Measurements from ENCODE around the gene IGDCC3. TPM values are rescaled to one million over a fixed set of nuclear protein-coding genes. Genes with fewer than 3 reads are reported as not detected.
"Not testable (repeated sequence)": the region's sequence is repeated elsewhere in the genome, so short reads cannot be mapped to it uniquely, and the experiment has no call there.

The IGDCC3 gene
- total and polyA plus RNA-seq, 2 of the 8 experiments (the other 6 are each of a cell fraction or from before 2014, with no cell fraction given): 26.8 to 45.7 TPM

- not testable (repeated sequence) for H3K79me2 ChIP-seq (ENCODE audit: control insufficient read depth in 1 of 2, insufficient read depth in 2 of 2, low read length in 2 of 2); H3K23ac ChIP-seq (ENCODE audit: insufficient read length); H3K56ac ChIP-seq (replicated peaks; ENCODE audit: insufficient read length, low read depth, low read length); H2BK20ac ChIP-seq (ENCODE audit: low read length); H4K91ac ChIP-seq (replicated peaks; ENCODE audit: insufficient read length, low read length); H2AFZ ChIP-seq (ENCODE audit: low read length); H4K5ac ChIP-seq (ENCODE audit: insufficient read length, low read depth, low read length); H4K20me1 ChIP-seq (replicated peaks in 1 of 2; ENCODE audit: control insufficient read depth in 1 of 2, insufficient read depth in 2 of 2, low read length in 2 of 2); H4K8ac ChIP-seq (ENCODE audit: extremely low read depth, insufficient read depth, low read length); H2BK15ac ChIP-seq (ENCODE audit: low read length); H2AK5ac ChIP-seq (ENCODE audit: low read depth, low read length); H3K27ac ChIP-seq (ENCODE audit: low read depth, low read length); DNase-seq (ENCODE audit: low read depth in 1 of 2, low spot score in 2 of 2); FAIRE-seq; H2BK120ac ChIP-seq (replicated peaks; ENCODE audit: low read depth, low read length); H3K9ac ChIP-seq (replicated peaks in 1 of 4; ENCODE audit: extremely low read depth in 1 of 4, low read depth in 3 of 4, low read length in 3 of 4); H3K4me2 ChIP-seq (ENCODE audit: insufficient read depth in 1 of 2, low read depth in 2 of 2, low read length in 2 of 2); H2BK12ac ChIP-seq (ENCODE audit: low read depth, low read length); H3K14ac ChIP-seq (ENCODE audit: insufficient read length); H3K79me1 ChIP-seq (ENCODE audit: low read depth, low read length); H3K36me3 ChIP-seq (ENCODE audit: control insufficient read depth in 2 of 4, insufficient read depth in 4 of 4, low read length in 3 of 4); H3K4ac ChIP-seq (replicated peaks; ENCODE audit: insufficient read length, low read depth, low read length); H3K4me3 ChIP-seq (ENCODE audit: extremely low read depth in 1 of 4, insufficient read depth in 2 of 4, low read depth in 3 of 4, low read length in 4 of 4); H2BK5ac ChIP-seq (ENCODE audit: low read depth, low read length); H3K9me3 ChIP-seq (ENCODE audit: insufficient read depth in 2 of 2, low read depth in 1 of 2, low read length in 1 of 2); H3K18ac ChIP-seq (ENCODE audit: extremely low read depth, low read length)
- H3K4me1 ChIP-seq (replicated peaks in 1 of 4; ENCODE audit: control insufficient read depth in 3 of 4, insufficient read depth in 4 of 4, low read length in 3 of 4): peaks cover 7 to 30% (median 17%) of the 10 kb centered on the region in 4 experiments
- H3K27me3 ChIP-seq (replicated peaks in 1 of 4; ENCODE audit: control insufficient read depth in 3 of 4, extremely low read depth in 1 of 4, insufficient read depth in 3 of 4, low read length in 3 of 4): peaks cover 14 to 42% (median 35%) of the 10 kb centered on the region in 4 experiments
- ChIA-PET CTCF (ENCODE audit: partially characterized antibody) (interaction anchor here (0.6 to 6.9 kb wide), 10 partner anchors 11 to 120 kb away, joined by 3 to 180 read pairs (median 4); partner anchors contain the start of genes IGDCC3 and IGDCC4), POLR2A (ENCODE audit: partially characterized antibody) (interaction anchor here (1.2 to 15.2 kb wide), 2 partner anchors 19 to 94 kb away, joined by 4 to 229 read pairs; partner anchors contain the start of genes IGDCC4 and RNU5B-1)
- peaks cover 14% of the 10 kb centered on the region; the same call in 1 of the 2 replicates for H3K23me2 ChIP-seq (ENCODE audit: low read depth, low read length)
- WGBS, 2 experiments (ENCODE audit: extremely low coverage in 1 of 2, insufficient coverage in 1 of 2, insufficient read length in 1 of 2, insufficient replicate concordance in 2 of 2, low coverage in 1 of 2, low lambda C conversion rate in 2 of 2, missing lambda C conversion rate in 1 of 2): 98% methylated on average over 14 of the region's 16 CpGs; no CpG with 5 or more reads in 1 of the 2 experiments
Observed at GRCh38 chr15:65398486-65398885, 20.7 kb upstream of the IGDCC3 start.

Measured in H1 (cell line).